Tibial nerve (tissue), 4 donors: ENCODE data around the gene NT5C3A. TPM values are rescaled to one million over a fixed set of nuclear protein-coding genes. Genes with fewer than 3 reads are reported as not detected.
"Not testable (repeated sequence)": the region's sequence is repeated elsewhere in the genome, so short reads cannot be mapped to it uniquely, and the experiment has no call there.

ENCODE experiments used
- DNase-seq, 2 donors: peaks; one replicate each; pipeline ENCODE4 v3.0.0-alpha.2; 2019; ENCODE audit warnings: low spot score in 2 of 2
- H3K27ac ChIP-seq, 4 donors: fragments of 200-600 bp; sonication (generic) in 3 of 4; one replicate each; pipeline ENCODE4 v1.5.1; 2017 to 2019; ENCODE audit warnings: mild to moderate bottlenecking in 1 of 4
- H3K27me3 ChIP-seq, 2 donors: fragments of 200-600 bp; sonication (generic) in 1 of 2; one replicate each; pipeline versions ENCODE4 v1.5.1 to v1.6.0; 2017 to 2019
- H3K36me3 ChIP-seq, 3 donors: fragments of 200-600 bp; sonication (generic); one replicate each; pipeline ENCODE4 v1.5.1; 2018 to 2019
- H3K4me1 ChIP-seq, 4 donors: fragments of 200-600 bp; sonication (generic) in 3 of 4; one replicate each; pipeline ENCODE4 v1.5.1; 2017 to 2019
- H3K4me3 ChIP-seq, 4 donors: fragments of 200-600 bp; sonication (generic) in 3 of 4; one replicate each; pipeline ENCODE4 v1.5.1; 2017 to 2019; ENCODE audit warnings: mild to moderate bottlenecking in 1 of 4, moderate library complexity in 1 of 4
- H3K9me3 ChIP-seq, 4 donors: fragments of 200-600 bp; sonication (generic) in 3 of 4; one replicate each; pipeline ENCODE4 v1.5.1; 2017 to 2019
- EP300 ChIP-seq, 2 donors: sonication (generic); formaldehyde crosslinking; IDR thresholded peaks; one replicate each; pipeline ENCODE4 v1.6.1; 2017; ENCODE audit warnings: antibody characterized with exemption in 2 of 2, mild to moderate bottlenecking in 1 of 2
- POLR2A ChIP-seq, 2 donors: fragments of 450-650 bp; IDR thresholded peaks; one replicate each; pipeline ENCODE4 v1.6.1; 2017; ENCODE audit warnings: antibody characterized with exemption in 2 of 2, mild to moderate bottlenecking in 2 of 2, moderate library complexity in 2 of 2
- WGBS, 2 donors: methylation state at CpG; one replicate each; pipeline ENCODE4 v1.1.5; 2018; 5-methylcytosine and 5-hydroxymethylcytosine counted together
- total RNA-seq, 4 donors: library from RNA; depleted of rRNA; stranded (reverse); fragments of >200 nt; gene quantifications; one replicate each; pipeline ENCODE4 v1.1.0, GENCODE V29; 2016
- TF ChIP-seq, protein P1 (sequence below), 5 experiments: fragments of 200-600 bp in 3 of 5; fragments of 450-650 bp in 2 of 5; sonication (generic) in 3 of 5; IDR thresholded peaks; one replicate each; pipeline ENCODE4 v1.5.1; 2016 to 2019; ENCODE audit warnings: antibody characterized with exemption in 5 of 5, mild to moderate bottlenecking in 3 of 5, moderate library complexity in 2 of 5

Gene NT5C3A
- total RNA-seq, 4 donors from 2014 or later, result 18.6 to 41.3 (median 26.8) TPM

DNA sequence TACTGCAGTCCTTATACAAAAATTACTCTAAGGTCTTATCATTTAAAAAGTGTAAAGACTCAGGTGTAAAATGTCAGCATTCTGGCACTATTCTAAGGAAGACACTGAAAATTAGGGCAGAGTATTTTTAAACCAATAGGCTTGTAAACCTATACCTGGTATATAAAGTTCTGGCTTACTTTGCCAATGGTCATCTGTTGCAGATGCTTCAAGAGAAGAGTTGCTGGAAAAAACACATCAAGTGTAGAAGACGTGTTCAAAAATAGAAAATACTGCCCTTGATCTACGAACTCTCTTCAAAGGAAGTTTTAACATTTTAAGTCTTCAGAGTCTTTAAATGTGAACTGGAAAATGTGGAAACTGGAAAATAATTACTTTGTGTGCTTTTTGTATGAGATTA, 23.9 kb downstream of the NT5C3A start:
- WGBS, 2 donors, result 7 to 15% methylated on average over 2 of the region's 2 CpGs
- Histone ChIP-seq H3K4me1 (peaks cover 0 to 52% (median 21%) of the 10 kb centered on the region in 4 donors), H3K9me3 (no peaks in the 10 kb centered on the region), H3K4me3 (peak overlapping the region; percentile 4 to 47 (median 30)), H3K27me3 (no peaks in the 10 kb centered on the region), H3K27ac (peak overlapping the region in 3 of 4 donors; percentile 42 to 78 (median 42)), H3K36me3 (no peaks in the 10 kb centered on the region)
- TF ChIP-seq EP300 (IDR thresholded peaks at IDR 0.05), result no peak
- TF ChIP-seq, protein P1, sequence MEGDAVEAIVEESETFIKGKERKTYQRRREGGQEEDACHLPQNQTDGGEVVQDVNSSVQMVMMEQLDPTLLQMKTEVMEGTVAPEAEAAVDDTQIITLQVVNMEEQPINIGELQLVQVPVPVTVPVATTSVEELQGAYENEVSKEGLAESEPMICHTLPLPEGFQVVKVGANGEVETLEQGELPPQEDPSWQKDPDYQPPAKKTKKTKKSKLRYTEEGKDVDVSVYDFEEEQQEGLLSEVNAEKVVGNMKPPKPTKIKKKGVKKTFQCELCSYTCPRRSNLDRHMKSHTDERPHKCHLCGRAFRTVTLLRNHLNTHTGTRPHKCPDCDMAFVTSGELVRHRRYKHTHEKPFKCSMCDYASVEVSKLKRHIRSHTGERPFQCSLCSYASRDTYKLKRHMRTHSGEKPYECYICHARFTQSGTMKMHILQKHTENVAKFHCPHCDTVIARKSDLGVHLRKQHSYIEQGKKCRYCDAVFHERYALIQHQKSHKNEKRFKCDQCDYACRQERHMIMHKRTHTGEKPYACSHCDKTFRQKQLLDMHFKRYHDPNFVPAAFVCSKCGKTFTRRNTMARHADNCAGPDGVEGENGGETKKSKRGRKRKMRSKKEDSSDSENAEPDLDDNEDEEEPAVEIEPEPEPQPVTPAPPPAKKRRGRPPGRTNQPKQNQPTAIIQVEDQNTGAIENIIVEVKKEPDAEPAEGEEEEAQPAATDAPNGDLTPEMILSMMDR (IDR thresholded peaks at IDR 0.05), result no peak
- no peak for TF ChIP-seq POLR2A (IDR thresholded peaks at IDR 0.05)
- DNase-seq, result no peak

DNA sequence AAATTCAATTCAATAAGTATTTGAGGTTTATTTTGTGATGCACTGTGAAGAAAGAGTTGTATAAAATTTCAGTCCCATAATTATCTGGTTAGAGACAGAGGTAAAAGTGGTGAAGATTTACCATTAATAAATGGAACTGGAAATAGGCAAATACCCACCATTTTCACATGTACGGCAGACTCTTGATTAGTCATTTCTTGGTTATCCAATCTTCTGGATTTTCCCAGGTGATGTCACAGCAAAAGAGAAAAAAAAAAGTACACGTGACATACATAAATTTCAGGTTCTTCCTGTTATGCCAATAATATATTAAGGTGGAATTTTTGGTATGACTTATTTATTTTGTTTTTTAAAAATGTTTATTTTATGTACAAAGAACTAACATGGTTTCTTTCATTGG, 26.8 kb downstream of the NT5C3A start:
- no peak overlapping the region for H3K4me3 ChIP-seq
- no peaks in the 10 kb centered on the region for H3K9me3 ChIP-seq
- WGBS, 2 donors, result 95 to 96% methylated on average over 2 of the region's 2 CpGs
- TF ChIP-seq POLR2A (IDR thresholded peaks at IDR 0.05) (no peak), EP300 (IDR thresholded peaks at IDR 0.05) (no peak)
- TF ChIP-seq, protein P1 (IDR thresholded peaks at IDR 0.05), result no peak
- no peaks in the 10 kb centered on the region for H3K27me3 ChIP-seq
- H3K4me1 ChIP-seq, result peaks cover 0 to 31% (median 14%) of the 10 kb centered on the region in 4 donors
- H3K36me3 ChIP-seq, result no peaks in the 10 kb centered on the region
- H3K27ac ChIP-seq, result peak overlapping the region in 1 of 4 donors; percentile 62
- DNase-seq, result no peak

DNA sequence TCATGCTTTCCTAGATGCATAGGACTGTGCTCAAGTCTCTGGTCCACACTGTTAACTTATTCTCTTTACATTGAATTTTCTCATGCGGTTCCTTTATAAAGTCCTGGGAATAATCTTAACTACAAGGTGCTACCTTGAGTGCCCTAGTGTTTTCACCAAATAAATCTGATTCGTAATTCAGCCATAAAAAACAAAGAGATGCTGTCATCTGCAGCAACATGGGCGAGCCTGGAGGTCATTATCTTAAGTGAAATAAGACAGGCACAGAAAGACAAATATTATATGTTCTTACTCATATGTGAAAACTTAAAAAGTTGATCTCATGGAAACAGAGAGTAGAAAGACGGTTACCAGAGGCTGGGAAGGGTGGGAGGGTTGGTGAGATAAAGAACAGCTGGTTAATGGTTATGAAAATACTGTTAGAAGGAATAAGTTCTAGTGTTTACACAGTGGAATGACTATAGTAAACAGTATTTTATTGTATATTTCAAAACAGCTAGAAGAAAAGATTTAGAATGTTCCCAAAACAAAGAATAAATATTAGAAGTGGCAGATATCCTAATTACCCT, 38.3 kb downstream of the NT5C3A start:
- Histone ChIP-seq H3K36me3 (peaks cover 0 to 72% (median 0%) of the 10 kb centered on the region in 3 donors), H3K4me3 (no peak overlapping the region), H3K27me3 (no peaks in the 10 kb centered on the region), H3K27ac (no peak overlapping the region), H3K4me1 (no peaks in the 10 kb centered on the region), H3K9me3 (no peaks in the 10 kb centered on the region)
- no peak for TF ChIP-seq EP300 (IDR thresholded peaks at IDR 0.05)
- no peak for TF ChIP-seq POLR2A (IDR thresholded peaks at IDR 0.05)
- TF ChIP-seq, protein P1 (IDR thresholded peaks at IDR 0.05), result no peak
- DNase-seq, result no peak
- 77 to 88% methylated on average over 4 of the region's 4 CpGs for WGBS, 2 donors

DNA sequence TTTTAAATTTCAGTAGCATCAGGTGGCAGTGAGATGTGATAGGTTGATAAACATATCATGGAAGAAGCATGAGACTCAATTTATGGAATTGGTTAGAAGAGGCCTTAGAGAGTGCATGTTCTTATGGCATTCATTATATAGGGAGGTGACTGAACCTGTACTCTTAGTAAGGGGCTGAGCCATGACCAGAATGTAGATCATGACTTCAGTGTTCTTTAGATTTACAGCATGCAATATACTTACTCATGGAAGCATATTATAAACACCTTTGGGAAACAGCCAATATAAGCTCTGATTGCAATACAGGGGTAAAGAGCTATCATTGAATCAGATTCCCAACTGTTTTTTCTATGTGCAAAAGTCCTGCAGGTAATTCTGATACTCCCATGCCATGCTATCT, 50.2 kb downstream of the NT5C3A start:
- Histone ChIP-seq H3K4me1 (no peaks in the 10 kb centered on the region), H3K4me3 (no peak overlapping the region), H3K27me3 (no peaks in the 10 kb centered on the region), H3K27ac (no peak overlapping the region), H3K36me3 (peaks cover 0 to 60% (median 13%) of the 10 kb centered on the region in 3 donors), H3K9me3 (no peaks in the 10 kb centered on the region)
- TF ChIP-seq POLR2A (IDR thresholded peaks at IDR 0.05), result no peak
- TF ChIP-seq, protein P1 (IDR thresholded peaks at IDR 0.05), result no peak
- no peak for TF ChIP-seq EP300 (IDR thresholded peaks at IDR 0.05)
- DNase-seq, result no peak

DNA sequence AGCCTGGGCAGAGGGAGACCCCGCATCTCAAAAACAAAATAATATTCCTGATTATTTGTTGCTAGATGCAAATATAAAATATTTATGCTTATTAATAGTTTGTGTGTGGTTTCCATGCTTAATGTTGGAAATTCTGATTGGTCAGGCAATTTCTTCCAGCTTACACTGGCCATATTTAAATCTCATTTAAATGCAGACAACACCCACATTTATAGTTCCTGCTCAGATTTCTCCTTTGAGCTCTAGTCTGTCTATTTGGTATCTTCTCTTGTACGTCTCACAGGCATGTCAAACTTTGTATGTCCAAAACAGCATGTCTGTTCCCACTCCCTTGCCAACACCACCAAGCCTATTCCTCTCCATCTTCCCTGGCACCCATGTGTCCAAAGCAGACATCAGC, 52.8 kb downstream of the NT5C3A start:
- Histone ChIP-seq H3K4me1 (no peaks in the 10 kb centered on the region), H3K36me3 (peaks cover 0 to 59% (median 4%) of the 10 kb centered on the region in 3 donors), H3K27ac (no peak overlapping the region), H3K4me3 (no peak overlapping the region), H3K9me3 (no peaks in the 10 kb centered on the region), H3K27me3 (no peaks in the 10 kb centered on the region)
- WGBS, 2 donors, result 86 to 89% methylated on average over 2 of the region's 2 CpGs
- TF ChIP-seq, protein P1 (IDR thresholded peaks at IDR 0.05), result no peak
- TF ChIP-seq EP300 (IDR thresholded peaks at IDR 0.05) (no peak), POLR2A (IDR thresholded peaks at IDR 0.05) (no peak)
- DNase-seq, result no peak

DNA sequence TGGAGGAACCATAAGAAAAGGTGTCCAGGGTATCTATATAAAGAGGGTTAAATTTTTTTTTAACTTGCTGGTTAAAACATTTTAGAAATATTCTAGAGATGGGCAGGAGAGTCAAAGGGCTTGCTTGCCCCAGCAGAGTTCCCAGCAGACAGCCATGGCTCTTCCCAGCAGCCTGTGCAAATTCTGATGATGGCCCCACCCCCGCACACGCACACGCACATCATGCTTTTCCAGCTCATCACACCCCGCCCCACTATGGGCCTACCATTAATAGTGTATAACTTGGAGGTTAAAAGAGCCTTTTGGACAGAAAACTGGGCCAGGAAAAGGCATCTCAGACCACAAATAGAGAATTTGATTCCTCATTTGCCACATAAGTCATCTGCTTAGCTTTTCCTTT, 56.9 kb downstream of the NT5C3A start:
- not testable (repeated sequence) for H3K27me3 ChIP-seq, H3K27ac ChIP-seq, H3K9me3 ChIP-seq, H3K4me1 ChIP-seq, DNase-seq, H3K4me3 ChIP-seq
- peaks cover 0 to 55% (median 0%) of the 10 kb centered on the region in 3 donors for H3K36me3 ChIP-seq
- WGBS, 2 donors, result 88 to 89% methylated on average over 4 of the region's 4 CpGs

DNA sequence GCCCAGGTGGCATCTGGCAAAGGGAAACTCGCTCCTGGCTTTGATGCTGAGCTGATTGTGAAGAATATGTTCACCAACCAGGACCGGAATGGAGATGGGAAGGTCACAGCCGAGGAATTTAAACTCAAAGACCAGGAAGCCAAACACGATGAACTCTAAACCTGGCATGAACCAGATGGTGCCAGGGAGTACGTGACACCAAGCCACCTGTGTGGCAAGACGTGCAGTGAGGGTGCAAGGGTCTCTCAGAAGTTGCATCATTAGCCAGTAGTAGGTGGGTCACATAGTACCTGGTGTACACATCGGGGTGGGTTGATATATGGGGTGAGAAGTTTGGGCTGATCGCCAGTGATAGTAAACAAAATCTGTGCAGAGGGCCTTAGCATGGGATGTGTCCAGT, 57.4 kb downstream of the NT5C3A start:
- not testable (repeated sequence) for H3K27ac ChIP-seq, DNase-seq, H3K4me3 ChIP-seq, H3K4me1 ChIP-seq, H3K27me3 ChIP-seq, H3K9me3 ChIP-seq
- peaks cover 0 to 55% (median 0%) of the 10 kb centered on the region in 3 donors for H3K36me3 ChIP-seq
- WGBS, 2 donors, result 92 to 97% methylated on average over 8 of the region's 8 CpGs

DNA sequence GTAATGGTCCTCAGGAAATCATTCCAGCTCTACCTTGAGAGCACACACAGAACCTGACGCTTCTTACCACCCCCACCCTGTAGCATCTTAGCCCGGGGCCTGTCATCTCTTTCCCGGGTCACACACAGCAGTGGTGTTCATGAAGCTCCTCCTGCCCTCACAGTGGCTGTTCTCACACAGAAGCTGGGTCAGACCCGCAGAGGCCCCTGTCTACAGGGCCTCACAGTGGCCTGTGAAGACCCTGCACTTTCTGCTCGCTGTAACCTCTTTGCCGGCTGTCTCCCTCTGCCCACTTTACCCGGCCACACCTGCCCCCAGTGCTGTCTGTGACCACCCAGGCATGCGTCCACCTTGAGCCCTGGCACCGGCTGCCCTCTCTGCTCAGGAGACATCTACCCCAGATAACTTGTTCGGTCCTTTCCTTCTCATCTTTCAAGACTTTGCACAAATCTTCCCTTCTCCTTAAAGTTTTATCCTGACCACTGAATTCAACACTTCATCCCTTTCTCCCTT, 58.4 kb downstream of the NT5C3A start:
- H3K4me3 ChIP-seq, DNase-seq, H3K27ac ChIP-seq, H3K4me1 ChIP-seq, H3K27me3 ChIP-seq, H3K9me3 ChIP-seq: not testable (repeated sequence)
- H3K36me3 ChIP-seq, result peaks cover 0 to 51% (median 0%) of the 10 kb centered on the region in 3 donors
- 83 to 90% methylated on average over 10 of the region's 10 CpGs for WGBS, 2 donors
